Measurements from ENCODE around the gene RAP2C.

The RAP2C gene

GRCh38 chrX:132231587-132231986 lies 12.3 kb upstream of the RAP2C start:
- no peak for ATAC-seq
- TF ChIP-seq ESRRG (CRISPR knock-in tag; IDR thresholded peaks at IDR 0.05) (no peak), ISL1 (CRISPR knock-in tag; IDR thresholded peaks at IDR 0.05) (no peak), TOX (CRISPR knock-in tag; IDR thresholded peaks at IDR 0.05; ENCODE audit: borderline replicate concordance) (no peak), ZNF8 (CRISPR knock-in tag; IDR thresholded peaks at IDR 0.05) (no peak), SNAI2 (CRISPR knock-in tag; IDR thresholded peaks at IDR 0.05) (no peak), ZNF70 (CRISPR knock-in tag; IDR thresholded peaks at IDR 0.05) (no peak), TSHZ2 (CRISPR knock-in tag; IDR thresholded peaks at IDR 0.05) (no peak), POU6F1 (CRISPR knock-in tag; IDR thresholded peaks at IDR 0.05; ENCODE audit: borderline replicate concordance, low read depth) (no peak), ZNF565 (CRISPR knock-in tag; conservative IDR thresholded peaks at IDR 0.05; ENCODE audit: low read depth) (no peak), TCF4 (CRISPR knock-in tag; IDR thresholded peaks at IDR 0.05; ENCODE audit: borderline replicate concordance) (no peak), PPARA (CRISPR knock-in tag; IDR thresholded peaks at IDR 0.05; ENCODE audit: borderline replicate concordance) (no peak), CSDC2 (CRISPR knock-in tag; IDR thresholded peaks at IDR 0.05) (no peak)

GRCh38 chrX:132227383-132228112 lies 8.3 kb upstream of the RAP2C start:
- no peak for TF ChIP-seq BACH2 (CRISPR knock-in tag; IDR thresholded peaks at IDR 0.05; ENCODE audit: borderline replicate concordance)
- no peak for TF ChIP-seq RARB (CRISPR knock-in tag; IDR thresholded peaks at IDR 0.05)
- no peak for TF ChIP-seq ESRRG (CRISPR knock-in tag; IDR thresholded peaks at IDR 0.05)
- no peak for TF ChIP-seq ISL1 (CRISPR knock-in tag; IDR thresholded peaks at IDR 0.05)
- TF ChIP-seq TOX (CRISPR knock-in tag; IDR thresholded peaks at IDR 0.05; ENCODE audit: borderline replicate concordance) = no peak
- no peak for TF ChIP-seq PATZ1 (CRISPR knock-in tag; IDR thresholded peaks at IDR 0.05; ENCODE audit: borderline replicate concordance)
- no peak for TF ChIP-seq TCF4 (CRISPR knock-in tag; IDR thresholded peaks at IDR 0.05; ENCODE audit: borderline replicate concordance)
- no peak for TF ChIP-seq SNAI2 (CRISPR knock-in tag; IDR thresholded peaks at IDR 0.05)
- no peak for TF ChIP-seq CSRNP3 (CRISPR knock-in tag; IDR thresholded peaks at IDR 0.05)
- no peak for TF ChIP-seq ZNF70 (CRISPR knock-in tag; IDR thresholded peaks at IDR 0.05)
- TF ChIP-seq CREB5 (CRISPR knock-in tag; IDR thresholded peaks at IDR 0.05; ENCODE audit: low read depth) = no peak
- no peak for TF ChIP-seq POU6F1 (CRISPR knock-in tag; IDR thresholded peaks at IDR 0.05; ENCODE audit: borderline replicate concordance, low read depth)
- no peak for TF ChIP-seq GLIS3 (CRISPR knock-in tag; IDR thresholded peaks at IDR 0.05)
- no peak for TF ChIP-seq ZC3H10 (CRISPR knock-in tag; IDR thresholded peaks at IDR 0.05)
- no peak for TF ChIP-seq ZFP3 (CRISPR knock-in tag; IDR thresholded peaks at IDR 0.05)
- TF ChIP-seq ZNF565 (CRISPR knock-in tag; conservative IDR thresholded peaks at IDR 0.05; ENCODE audit: low read depth) = no peak
- no peak for TF ChIP-seq OSR1 (CRISPR knock-in tag; IDR thresholded peaks at IDR 0.05)
- no peak for TF ChIP-seq PPARA (CRISPR knock-in tag; IDR thresholded peaks at IDR 0.05; ENCODE audit: borderline replicate concordance)
- TF ChIP-seq CSDC2 (CRISPR knock-in tag; IDR thresholded peaks at IDR 0.05) = no peak
- ATAC-seq = no peak
